ENCODE measurements around the gene GABARAPL1.

DNA sequence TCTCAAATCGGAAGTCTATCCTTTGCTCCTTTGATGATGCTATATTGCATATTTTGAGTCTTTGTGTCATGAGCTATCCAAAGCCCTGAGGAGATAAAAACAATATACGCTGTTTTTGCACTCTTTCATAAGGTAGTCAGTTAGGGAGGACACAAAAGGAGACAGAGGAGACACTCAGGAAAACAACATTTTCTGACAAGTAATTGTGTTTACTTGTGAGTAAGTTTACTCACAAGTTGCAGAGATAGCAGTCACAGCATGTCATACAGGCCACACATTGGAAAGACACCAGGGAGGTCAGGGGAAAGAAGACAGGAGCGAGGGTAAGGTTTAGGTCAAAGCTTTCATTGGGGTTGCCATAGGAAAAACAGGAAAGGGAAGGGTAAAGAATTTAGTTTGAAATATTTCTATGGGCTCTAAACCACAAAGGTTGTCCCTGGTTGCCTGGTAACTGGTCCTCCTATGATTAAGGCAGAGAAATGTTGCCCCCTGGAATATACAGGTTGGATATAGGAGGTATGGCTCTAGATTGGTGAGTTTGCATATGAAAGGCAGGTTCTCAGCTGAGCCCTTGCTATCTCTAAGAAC is 7.4 kb upstream of the GABARAPL1 start:
- TF ChIP-seq, protein P1, sequence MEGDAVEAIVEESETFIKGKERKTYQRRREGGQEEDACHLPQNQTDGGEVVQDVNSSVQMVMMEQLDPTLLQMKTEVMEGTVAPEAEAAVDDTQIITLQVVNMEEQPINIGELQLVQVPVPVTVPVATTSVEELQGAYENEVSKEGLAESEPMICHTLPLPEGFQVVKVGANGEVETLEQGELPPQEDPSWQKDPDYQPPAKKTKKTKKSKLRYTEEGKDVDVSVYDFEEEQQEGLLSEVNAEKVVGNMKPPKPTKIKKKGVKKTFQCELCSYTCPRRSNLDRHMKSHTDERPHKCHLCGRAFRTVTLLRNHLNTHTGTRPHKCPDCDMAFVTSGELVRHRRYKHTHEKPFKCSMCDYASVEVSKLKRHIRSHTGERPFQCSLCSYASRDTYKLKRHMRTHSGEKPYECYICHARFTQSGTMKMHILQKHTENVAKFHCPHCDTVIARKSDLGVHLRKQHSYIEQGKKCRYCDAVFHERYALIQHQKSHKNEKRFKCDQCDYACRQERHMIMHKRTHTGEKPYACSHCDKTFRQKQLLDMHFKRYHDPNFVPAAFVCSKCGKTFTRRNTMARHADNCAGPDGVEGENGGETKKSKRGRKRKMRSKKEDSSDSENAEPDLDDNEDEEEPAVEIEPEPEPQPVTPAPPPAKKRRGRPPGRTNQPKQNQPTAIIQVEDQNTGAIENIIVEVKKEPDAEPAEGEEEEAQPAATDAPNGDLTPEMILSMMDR (IDR thresholded peaks at IDR 0.05; ENCODE audit: insufficient read depth, low read length, poor library complexity, severe bottlenecking), result no peak
- no peak for TF ChIP-seq EZH2phosphoT487 (conservative IDR thresholded peaks at IDR 0.05; ENCODE audit: low read length)
